K562 (cell line): Measurements from ENCODE around the gene ITSN2. TPM values are rescaled to one million over a fixed set of nuclear protein-coding genes. Genes with fewer than 3 reads are reported as not detected.
A peak's percentile ranks its signal among the peaks of the same experiment; 100 is the strongest.

Experiments used
- E2F3 ChIP-seq: fragments of 250-450 bp; sonication (Bioruptor Pico); IDR thresholded peaks from 2 replicates; pipeline ENCODE4 v1.4.0; 2020; ENCODE audit warnings: mild to moderate bottlenecking
- MGA ChIP-seq: fragments of 450-650 bp; IDR thresholded peaks from 2 replicates; pipeline ENCODE4 v1.6.1; 2016; ENCODE audit warnings: mild to moderate bottlenecking, moderate library complexity
- PYGO2 ChIP-seq: fragments of 450-650 bp; IDR thresholded peaks from 2 replicates; pipeline ENCODE4 v1.6.1; 2016; ENCODE audit warnings: mild to moderate bottlenecking, missing genetic modification characterization, moderate library complexity, missing compliant biosample characterization
- REST ChIP-seq, 2 experiments: fragments of 450-650 bp; formaldehyde crosslinking in 1 of 2; IDR thresholded peaks; 2 replicates each; pipeline versions ENCODE4 v1.4.0 to v1.6.1; 2014 to 2020; ENCODE audit warnings: mild to moderate bottlenecking in 2 of 2, borderline replicate concordance in 1 of 2, low read depth in 1 of 2
- TRIM24 ChIP-seq, 2 experiments: fragments of 450-650 bp; IDR thresholded peaks; 2 replicates each; pipeline ENCODE4 v1.6.1; 2016
- polyA plus RNA-seq, 8 experiments: library from polyadenylated mRNA; depleted of rRNA in 4 of 8; stranded (reverse) in 5 of 8; unstranded in 3 of 8; fragments of >200 nt; fragmentation: Nextera tagmentation in 2 of 8; fragmentation: Illumina TruSeq in 1 of 8; extraction: Ambion mirVana in 2 of 8; extraction: Trizol in 1 of 8; gene quantifications; 2 replicates each; pipeline versions ENCODE4 v1.2.1 to v1.2.3, GENCODE V29; 2011 to 2014; ENCODE audit warnings: inconsistent platforms in 1 of 8, missing spikeins in 1 of 8
- total RNA-seq, 7 experiments: library from RNA; depleted of rRNA in 6 of 7; stranded (reverse); fragments of >200 nt in 6 of 7; fragmentation: Illumina TruSeq in 2 of 7; extraction: Trizol in 2 of 7; gene quantifications; 2 replicates each; pipeline versions ENCODE4 v1.2.1 to v1.2.3, GENCODE V29; 2011 to 2021; ENCODE audit warnings: low replicate concordance in 1 of 7

ITSN2 gene
- total and polyA plus RNA-seq, 9 of the 15 experiments (the other 6 are each of a cell fraction or from before 2014, with no cell fraction given) = 6.6 to 19.9 (median 15.2) TPM

- TF ChIP-seq MGA (peak; percentile 81), REST (IDR thresholded peaks at IDR 0.05; ENCODE audit: borderline replicate concordance) (no peak), REST (CRISPR knock-in tag; IDR thresholded peaks at IDR 0.05; ENCODE audit: low read depth) (no peak), TRIM24 (IDR thresholded peaks at IDR 0.05) (no peak), PYGO2 (tag) (no peak), E2F3 (CRISPR knock-in tag) (no peak)
Measured at GRCh38 chr2:24189551-24189950, 170.8 kb downstream of the ITSN2 start (continued).
